ENCODE data around the gene ABCG4. TPM values are rescaled to one million over a fixed set of nuclear protein-coding genes. Genes with fewer than 3 reads are reported as not detected.
"Not testable (repeated sequence)": the region's sequence is repeated elsewhere in the genome, so short reads cannot be mapped to it uniquely, and the experiment has no call there.

The ABCG4 gene
- total and polyA plus RNA-seq, 2 experiments from 2014 or later = 0.58 to 1.0 TPM

DNA sequence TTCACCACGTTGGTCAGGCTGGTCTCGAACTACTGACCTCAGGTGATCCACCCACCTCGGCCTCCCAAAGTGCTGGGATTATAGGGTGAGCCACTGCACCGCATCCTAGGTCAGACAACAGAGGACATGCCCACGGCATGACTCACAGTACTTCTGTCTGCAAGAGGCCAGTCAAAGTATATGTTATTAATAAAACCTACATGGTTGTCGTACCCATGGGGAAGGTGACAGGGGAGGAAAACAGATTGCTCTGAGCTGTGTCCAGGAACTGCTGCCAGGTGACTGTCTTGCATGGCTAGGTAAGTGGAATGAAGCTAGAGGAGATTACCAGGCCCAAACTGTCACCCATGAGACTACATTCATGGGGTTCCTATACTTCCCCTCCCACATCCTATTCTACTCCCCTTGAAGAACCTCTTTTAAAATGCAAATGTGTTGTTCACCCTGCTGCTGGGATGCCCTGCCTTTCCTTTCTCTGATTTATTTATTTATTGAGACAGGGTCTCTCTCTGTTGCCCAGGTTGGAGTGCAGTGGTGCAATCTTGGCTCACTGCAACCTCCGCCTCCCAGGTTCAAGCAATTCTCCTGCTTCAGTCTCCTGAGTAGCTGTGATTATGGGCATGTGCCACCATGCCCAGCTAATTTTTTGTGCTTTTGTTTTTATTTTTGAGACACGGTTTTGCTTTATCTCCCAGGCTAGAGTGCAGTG, 17.7 kb downstream of the ABCG4 start:
- Mint-ChIP-seq H3K36me3 (ENCODE audit: low read depth) (no peaks in the 10 kb centered on the region), H3K4me1 (peaks cover 12% of the 10 kb centered on the region), H3K27ac (peak overlapping the region; percentile 31; the same call in 1 of the 2 replicates), H3K9me3 (no peaks in the 10 kb centered on the region; the same call in 2 of the 3 replicates), H3K27me3 (ENCODE audit: insufficient read depth, low read depth, poor library complexity) (peaks cover 25% of the 10 kb centered on the region), H3K4me3 (no peak overlapping the region; the same call in 2 of the 3 replicates)
- Histone ChIP-seq H4K20me1 (replicated peaks; ENCODE audit: insufficient read depth) (no peaks in the 10 kb centered on the region), H3K4me3 (no peak overlapping the region), H3K79me2 (replicated peaks; ENCODE audit: insufficient read depth) (no peaks in the 10 kb centered on the region), H2AFZ (peak overlapping the region; percentile 67; the same call in 1 of the 2 replicates), H3K36me3 (ENCODE audit: insufficient read depth) (no peaks in the 10 kb centered on the region), H3K9me2 (ENCODE audit: insufficient read depth) (no peaks in the 10 kb centered on the region), H3K4me2 (peak overlapping the region; percentile 42; the same call in 1 of the 2 replicates), H3K4me1 (ENCODE audit: insufficient read depth) (peaks cover 12% of the 10 kb centered on the region; the same call in 1 of the 2 replicates), H3F3A (replicated peaks; ENCODE audit: low read depth) (peaks cover 6% of the 10 kb centered on the region; the same call in 1 of the 2 replicates), H3K27ac (ENCODE audit: low read depth) (no peak overlapping the region), H3K27me3 (ENCODE audit: insufficient read depth) (no peaks in the 10 kb centered on the region)
- TF ChIP-seq, protein P1, sequence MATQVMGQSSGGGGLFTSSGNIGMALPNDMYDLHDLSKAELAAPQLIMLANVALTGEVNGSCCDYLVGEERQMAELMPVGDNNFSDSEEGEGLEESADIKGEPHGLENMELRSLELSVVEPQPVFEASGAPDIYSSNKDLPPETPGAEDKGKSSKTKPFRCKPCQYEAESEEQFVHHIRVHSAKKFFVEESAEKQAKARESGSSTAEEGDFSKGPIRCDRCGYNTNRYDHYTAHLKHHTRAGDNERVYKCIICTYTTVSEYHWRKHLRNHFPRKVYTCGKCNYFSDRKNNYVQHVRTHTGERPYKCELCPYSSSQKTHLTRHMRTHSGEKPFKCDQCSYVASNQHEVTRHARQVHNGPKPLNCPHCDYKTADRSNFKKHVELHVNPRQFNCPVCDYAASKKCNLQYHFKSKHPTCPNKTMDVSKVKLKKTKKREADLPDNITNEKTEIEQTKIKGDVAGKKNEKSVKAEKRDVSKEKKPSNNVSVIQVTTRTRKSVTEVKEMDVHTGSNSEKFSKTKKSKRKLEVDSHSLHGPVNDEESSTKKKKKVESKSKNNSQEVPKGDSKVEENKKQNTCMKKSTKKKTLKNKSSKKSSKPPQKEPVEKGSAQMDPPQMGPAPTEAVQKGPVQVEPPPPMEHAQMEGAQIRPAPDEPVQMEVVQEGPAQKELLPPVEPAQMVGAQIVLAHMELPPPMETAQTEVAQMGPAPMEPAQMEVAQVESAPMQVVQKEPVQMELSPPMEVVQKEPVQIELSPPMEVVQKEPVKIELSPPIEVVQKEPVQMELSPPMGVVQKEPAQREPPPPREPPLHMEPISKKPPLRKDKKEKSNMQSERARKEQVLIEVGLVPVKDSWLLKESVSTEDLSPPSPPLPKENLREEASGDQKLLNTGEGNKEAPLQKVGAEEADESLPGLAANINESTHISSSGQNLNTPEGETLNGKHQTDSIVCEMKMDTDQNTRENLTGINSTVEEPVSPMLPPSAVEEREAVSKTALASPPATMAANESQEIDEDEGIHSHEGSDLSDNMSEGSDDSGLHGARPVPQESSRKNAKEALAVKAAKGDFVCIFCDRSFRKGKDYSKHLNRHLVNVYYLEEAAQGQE (IDR thresholded peaks at IDR 0.05; ENCODE audit: unreplicated experiment) = no peak
- TF ChIP-seq NANOG (IDR thresholded peaks at IDR 0.05; ENCODE audit: borderline replicate concordance) (no peak), JUNB (IDR thresholded peaks at IDR 0.05; ENCODE audit: unreplicated experiment) (no peak), CREB1 (CRISPR knock-in tag; IDR thresholded peaks at IDR 0.05; ENCODE audit: low read depth) (no peak)
- ATAC-seq (no peak), DNase-seq (ENCODE audit: low spot score) (no peak)

DNA sequence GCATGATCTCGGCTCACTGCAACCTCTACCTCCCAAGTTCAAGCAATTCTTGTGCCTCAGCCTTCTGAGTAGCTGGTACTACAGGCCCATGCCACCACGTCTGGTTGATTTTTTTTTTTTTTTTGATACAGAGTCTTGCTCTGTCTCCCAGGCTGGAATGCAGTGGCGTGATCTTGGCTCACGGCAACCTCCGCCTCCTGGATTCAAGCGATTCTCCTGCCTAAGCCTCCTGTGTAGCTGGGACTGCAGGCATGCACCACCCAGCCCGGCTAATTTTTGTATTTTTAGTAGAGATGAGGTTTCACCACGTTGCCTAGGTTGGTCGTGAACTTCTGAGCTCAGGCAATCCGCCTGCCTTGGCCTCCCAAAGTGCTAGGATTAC, 18.2 kb downstream of the ABCG4 start:
- not testable (repeated sequence) for ATAC-seq; H3K9me2 ChIP-seq (ENCODE audit: insufficient read depth); H3K27ac ChIP-seq (ENCODE audit: low read depth); DNase-seq (ENCODE audit: low spot score); H3K36me3 ChIP-seq (ENCODE audit: insufficient read depth); H3F3A ChIP-seq (replicated peaks; ENCODE audit: low read depth); H3K36me3 Mint-ChIP-seq (ENCODE audit: low read depth); H3K79me2 ChIP-seq (replicated peaks; ENCODE audit: insufficient read depth); H3K4me3 ChIP-seq; H4K20me1 ChIP-seq (replicated peaks; ENCODE audit: insufficient read depth); H3K9me3 Mint-ChIP-seq; H3K27me3 ChIP-seq (ENCODE audit: insufficient read depth); H3K4me3 Mint-ChIP-seq
- peak overlapping the region; percentile 31; the same call in 1 of the 2 replicates for H3K27ac Mint-ChIP-seq
- Histone ChIP-seq H3K4me2 (peak overlapping the region; percentile 42; the same call in 1 of the 2 replicates), H2AFZ (peak overlapping the region; percentile 67; the same call in 1 of the 2 replicates), H3K4me1 (ENCODE audit: insufficient read depth) (peaks cover 12% of the 10 kb centered on the region; the same call in 1 of the 2 replicates)
- H3K4me1 Mint-ChIP-seq = peaks cover 15% of the 10 kb centered on the region
- H3K27me3 Mint-ChIP-seq (ENCODE audit: insufficient read depth, low read depth, poor library complexity) = peaks cover 25% of the 10 kb centered on the region

DNA sequence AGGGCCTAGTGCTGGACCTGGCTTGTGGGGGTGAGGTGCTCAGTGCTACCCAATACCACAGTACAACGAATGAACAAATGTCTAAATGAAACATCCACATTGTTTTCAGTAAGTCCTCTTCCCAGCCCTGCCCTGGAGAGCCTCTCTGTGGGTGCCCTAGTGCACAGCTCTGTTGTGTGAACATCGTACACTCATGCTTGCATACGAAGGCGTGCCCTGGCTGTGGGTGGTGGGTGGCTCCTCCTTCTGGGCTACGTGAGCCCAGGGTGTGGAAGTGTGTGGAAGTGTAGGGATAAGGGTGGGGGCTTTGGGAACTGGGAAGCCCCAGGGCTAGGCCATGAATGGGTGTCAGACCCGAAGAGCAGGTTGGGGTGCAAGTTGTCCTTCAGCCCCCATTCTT, 19.1 kb downstream of the ABCG4 start:
- Histone ChIP-seq H2AFZ (no peak overlapping the region), H3K27me3 (ENCODE audit: insufficient read depth) (no peaks in the 10 kb centered on the region), H3K4me3 (no peak overlapping the region), H3K27ac (ENCODE audit: low read depth) (no peak overlapping the region), H3K4me2 (no peak overlapping the region), H3K36me3 (ENCODE audit: insufficient read depth) (no peaks in the 10 kb centered on the region), H3K9me2 (ENCODE audit: insufficient read depth) (no peaks in the 10 kb centered on the region), H3F3A (replicated peaks; ENCODE audit: low read depth) (peaks cover 6% of the 10 kb centered on the region; the same call in 1 of the 2 replicates), H4K20me1 (replicated peaks; ENCODE audit: insufficient read depth) (no peaks in the 10 kb centered on the region), H3K4me1 (ENCODE audit: insufficient read depth) (peaks cover 12% of the 10 kb centered on the region; the same call in 1 of the 2 replicates), H3K79me2 (replicated peaks; ENCODE audit: insufficient read depth) (no peaks in the 10 kb centered on the region)
- peaks cover 25% of the 10 kb centered on the region for H3K27me3 Mint-ChIP-seq (ENCODE audit: insufficient read depth, low read depth, poor library complexity)
- no peaks in the 10 kb centered on the region; the same call in 2 of the 3 replicates for H3K9me3 Mint-ChIP-seq
- H3K4me3 Mint-ChIP-seq = peak overlapping the region; percentile 67
- no peaks in the 10 kb centered on the region for H3K36me3 Mint-ChIP-seq (ENCODE audit: low read depth)
- no peak for ATAC-seq
- no peak for DNase-seq (ENCODE audit: low spot score)
- TF ChIP-seq EZH2phosphoT487 (IDR thresholded peaks at IDR 0.05; ENCODE audit: unreplicated experiment) = no peak
- no peak for TF ChIP-seq EZH2 (IDR thresholded peaks at IDR 0.05; ENCODE audit: low read depth, unreplicated experiment)
- no peak for TF ChIP-seq NANOG (IDR thresholded peaks at IDR 0.05; ENCODE audit: borderline replicate concordance)
- no peak for TF ChIP-seq POLR2AphosphoS5 (IDR thresholded peaks at IDR 0.05; ENCODE audit: low read depth)
- TF ChIP-seq CTCF (conservative IDR thresholded peaks at IDR 0.05; ENCODE audit: low read depth in 2 of 2) = no peak
- TF ChIP-seq ZNF114 (CRISPR knock-in tag; IDR thresholded peaks at IDR 0.05) = no peak
- no peak for TF ChIP-seq JUNB (IDR thresholded peaks at IDR 0.05; ENCODE audit: unreplicated experiment)
- peaks cover 20% of the 10 kb centered on the region for H3K4me1 Mint-ChIP-seq
- H3K27ac Mint-ChIP-seq = no peak overlapping the region

Data from GM23338 (cell line).